CMK (cell line): ENCODE results near the gene ZDHHC4.

Experiments used
- DNase-seq: peaks from one replicate; pipeline ENCODE4 v3.0.0-alpha.2; 2010; ENCODE audit warnings: low read depth

Gene ZDHHC4

GRCh38 chr7:6577369-6578113, at the start of gene ZDHHC4:
TSS of gene ZDHHC4 (plus strand) at chr7:6577454. CDS start at chr7:6580562, 3,108 bp downstream.
- peak; percentile 74 for DNase-seq

GRCh38 chr7:6528401-6529130, 48.7 kb upstream of the ZDHHC4 start:
- no peak for DNase-seq

- DNase-seq, result no peak
These were observed 47.6 kb upstream of the ZDHHC4 start for GRCh38 chr7:6529643-6530042.

GRCh38 chr7:6530626-6531491, 46.4 kb upstream of the ZDHHC4 start:
- no peak for DNase-seq

GRCh38 chr7:6531492-6532279, 45.6 kb upstream of the ZDHHC4 start:
- no peak for DNase-seq

GRCh38 chr7:6532516-6532915, 44.7 kb upstream of the ZDHHC4 start:
- DNase-seq, result no peak

GRCh38 chr7:6533893-6534495, 43.3 kb upstream of the ZDHHC4 start:
- no peak for DNase-seq

GRCh38 chr7:6536262-6537260, 40.7 kb upstream of the ZDHHC4 start:
- DNase-seq, result no peak

GRCh38 chr7:6542368-6542767, 34.9 kb upstream of the ZDHHC4 start:
- no peak for DNase-seq

GRCh38 chr7:6545398-6546126, 31.7 kb upstream of the ZDHHC4 start:
- no peak for DNase-seq

GRCh38 chr7:6546498-6547251, 30.6 kb upstream of the ZDHHC4 start:
- DNase-seq, result no peak

GRCh38 chr7:6547400-6547799, 29.9 kb upstream of the ZDHHC4 start:
- no peak for DNase-seq

- no peak for DNase-seq
These were observed 26.2 kb upstream of the ZDHHC4 start, which contains the start of gene GRID2IP for GRCh38 chr7:6551016-6551511. TSS of gene GRID2IP (minus strand) at chr7:6551461. CDS start at chr7:6551436, 25 bp downstream.

- DNase-seq, result no peak
These were observed 23.7 kb upstream of the ZDHHC4 start for GRCh38 chr7:6553448-6554044.

- DNase-seq, result no peak
These were observed 22.4 kb upstream of the ZDHHC4 start for GRCh38 chr7:6554848-6555247.

GRCh38 chr7:6556196-6556595, 21.1 kb upstream of the ZDHHC4 start:
- DNase-seq, result no peak

- no peak for DNase-seq
These were observed 18.4 kb upstream of the ZDHHC4 start for GRCh38 chr7:6558837-6559236.

GRCh38 chr7:6559896-6560295, 17.4 kb upstream of the ZDHHC4 start:
- no peak for DNase-seq
